ENCODE measurements around the gene LGMN.

DNA sequence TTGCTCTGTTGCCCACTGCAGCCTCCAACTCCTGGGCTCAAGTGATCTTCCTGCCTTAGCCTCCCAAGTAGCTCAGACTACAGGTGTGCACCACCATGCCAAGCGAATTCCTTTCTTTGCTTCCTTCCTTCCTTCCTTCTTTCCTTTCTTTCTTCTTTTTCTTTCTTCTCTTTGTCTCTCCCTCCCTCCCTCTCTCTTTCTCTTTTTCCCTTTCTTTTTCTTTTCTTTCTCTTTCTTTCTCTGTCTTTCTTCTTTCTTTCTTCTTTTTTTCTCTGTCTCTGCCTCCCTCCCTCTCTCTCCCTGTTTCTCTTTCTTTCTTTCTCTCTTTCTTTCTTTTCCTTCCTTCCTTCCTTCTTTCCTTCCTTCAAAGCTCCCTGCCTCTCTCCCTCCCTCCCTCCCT lies 52.9 kb downstream of the LGMN start:
- TF ChIP-seq, protein P1, sequence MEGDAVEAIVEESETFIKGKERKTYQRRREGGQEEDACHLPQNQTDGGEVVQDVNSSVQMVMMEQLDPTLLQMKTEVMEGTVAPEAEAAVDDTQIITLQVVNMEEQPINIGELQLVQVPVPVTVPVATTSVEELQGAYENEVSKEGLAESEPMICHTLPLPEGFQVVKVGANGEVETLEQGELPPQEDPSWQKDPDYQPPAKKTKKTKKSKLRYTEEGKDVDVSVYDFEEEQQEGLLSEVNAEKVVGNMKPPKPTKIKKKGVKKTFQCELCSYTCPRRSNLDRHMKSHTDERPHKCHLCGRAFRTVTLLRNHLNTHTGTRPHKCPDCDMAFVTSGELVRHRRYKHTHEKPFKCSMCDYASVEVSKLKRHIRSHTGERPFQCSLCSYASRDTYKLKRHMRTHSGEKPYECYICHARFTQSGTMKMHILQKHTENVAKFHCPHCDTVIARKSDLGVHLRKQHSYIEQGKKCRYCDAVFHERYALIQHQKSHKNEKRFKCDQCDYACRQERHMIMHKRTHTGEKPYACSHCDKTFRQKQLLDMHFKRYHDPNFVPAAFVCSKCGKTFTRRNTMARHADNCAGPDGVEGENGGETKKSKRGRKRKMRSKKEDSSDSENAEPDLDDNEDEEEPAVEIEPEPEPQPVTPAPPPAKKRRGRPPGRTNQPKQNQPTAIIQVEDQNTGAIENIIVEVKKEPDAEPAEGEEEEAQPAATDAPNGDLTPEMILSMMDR (IDR thresholded peaks at IDR 0.05; ENCODE audit: insufficient read depth, low read length, poor library complexity, severe bottlenecking), result no peak
- TF ChIP-seq EZH2phosphoT487 (conservative IDR thresholded peaks at IDR 0.05; ENCODE audit: low read length), result no peak
